C4-2B (cell line): ENCODE data around the gene KLHL25.

Experiments used
- H3K27ac ChIP-seq: fragments of 450-650 bp; 2 replicates; pipeline ENCODE4 v1.5.1; 2017
- CTCF ChIP-seq: fragments of 450-650 bp; conservative IDR thresholded peaks from 2 replicates; pipeline ENCODE4 v1.5.1; 2017; ENCODE audit warnings: mild to moderate bottlenecking
- ZFX ChIP-seq: fragments of 450-650 bp; IDR thresholded peaks from 2 replicates; pipeline ENCODE4 v1.6.1; 2017

The KLHL25 gene

GRCh38 chr15:85794598-85795336 is at the start of gene KLHL25:
Gene KLHL25, minus strand, starts transcription at chr15:85794925. Its CDS starts 25,115 bp downstream, at chr15:85769810.
- peak within 1 kb of the TSS; percentile 94 for H3K27ac ChIP-seq
- TF ChIP-seq CTCF = no peak
- TF ChIP-seq ZFX = 0 out of 2 replicates have a peak, but pooled peaks have one; percentile 60

DNA sequence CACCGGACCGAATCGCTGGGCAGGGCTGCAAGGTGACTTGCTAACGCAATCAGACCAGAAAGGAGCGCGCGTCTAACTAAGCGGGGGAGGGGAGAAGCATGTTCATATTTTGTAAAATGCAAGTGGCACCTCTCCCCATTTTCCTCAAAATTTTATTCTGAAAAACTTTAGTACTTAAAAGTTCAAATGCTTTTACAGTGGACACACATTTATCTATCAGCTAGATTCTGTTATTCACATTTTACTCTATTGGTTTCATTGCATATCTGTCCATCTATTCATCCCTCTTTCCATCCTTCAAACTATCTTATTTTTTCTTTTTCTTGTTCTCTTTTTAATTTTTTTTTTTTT is 46.1 kb upstream of the KLHL25 start:
- no peak overlapping the region for H3K27ac ChIP-seq
- TF ChIP-seq CTCF (peak; percentile 79), ZFX (no peak)

- peak; percentile 98 for TF ChIP-seq CTCF
- TF ChIP-seq ZFX = no peak
- no peak overlapping the region for H3K27ac ChIP-seq
Observed at GRCh38 chr15:85840079-85840801, 45.5 kb upstream of the KLHL25 start.

DNA sequence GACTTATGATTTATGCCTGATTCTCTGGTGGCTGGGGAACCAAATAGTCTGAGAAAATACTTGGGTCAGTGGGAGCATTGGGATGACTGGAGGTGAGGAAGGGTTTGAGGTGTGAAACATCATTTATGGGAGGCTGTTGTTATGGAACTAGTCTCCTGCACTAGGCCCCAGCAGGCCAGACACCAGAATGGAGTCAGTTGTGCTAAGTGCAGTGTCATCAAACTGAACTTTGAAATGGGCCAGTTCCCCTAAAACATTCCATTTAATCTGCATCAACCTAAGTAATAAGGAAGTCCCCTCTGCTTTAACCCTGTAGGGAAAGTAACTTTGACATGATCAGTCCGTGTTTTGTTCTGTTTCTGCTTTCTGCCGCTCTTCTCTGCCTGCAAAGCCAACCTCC is 44.9 kb upstream of the KLHL25 start:
- H3K27ac ChIP-seq = no peak overlapping the region
- TF ChIP-seq ZFX = no peak
- TF ChIP-seq CTCF = no peak

GRCh38 chr15:85838655-85839054 is 43.9 kb upstream of the KLHL25 start:
- no peak overlapping the region for H3K27ac ChIP-seq
- TF ChIP-seq CTCF (no peak), ZFX (no peak)

- H3K27ac ChIP-seq = no peak overlapping the region
- no peak for TF ChIP-seq ZFX
Observed at GRCh38 chr15:85837881-85838280, 43.2 kb upstream of the KLHL25 start.

GRCh38 chr15:85837011-85837433 is 42.3 kb upstream of the KLHL25 start:
- H3K27ac ChIP-seq = no peak overlapping the region

More at GRCh38 chr15:85837011-85837433, 42.3 kb upstream of the KLHL25 start:
- TF ChIP-seq ZFX = no peak
- no peak for TF ChIP-seq CTCF
